ENCODE data around the gene PDE9A. TPM values are rescaled to one million over a fixed set of nuclear protein-coding genes. Genes with fewer than 3 reads are reported as not detected.

PDE9A gene
- total RNA-seq, 1 donor from 2014 or later = 27.4 TPM

DNA sequence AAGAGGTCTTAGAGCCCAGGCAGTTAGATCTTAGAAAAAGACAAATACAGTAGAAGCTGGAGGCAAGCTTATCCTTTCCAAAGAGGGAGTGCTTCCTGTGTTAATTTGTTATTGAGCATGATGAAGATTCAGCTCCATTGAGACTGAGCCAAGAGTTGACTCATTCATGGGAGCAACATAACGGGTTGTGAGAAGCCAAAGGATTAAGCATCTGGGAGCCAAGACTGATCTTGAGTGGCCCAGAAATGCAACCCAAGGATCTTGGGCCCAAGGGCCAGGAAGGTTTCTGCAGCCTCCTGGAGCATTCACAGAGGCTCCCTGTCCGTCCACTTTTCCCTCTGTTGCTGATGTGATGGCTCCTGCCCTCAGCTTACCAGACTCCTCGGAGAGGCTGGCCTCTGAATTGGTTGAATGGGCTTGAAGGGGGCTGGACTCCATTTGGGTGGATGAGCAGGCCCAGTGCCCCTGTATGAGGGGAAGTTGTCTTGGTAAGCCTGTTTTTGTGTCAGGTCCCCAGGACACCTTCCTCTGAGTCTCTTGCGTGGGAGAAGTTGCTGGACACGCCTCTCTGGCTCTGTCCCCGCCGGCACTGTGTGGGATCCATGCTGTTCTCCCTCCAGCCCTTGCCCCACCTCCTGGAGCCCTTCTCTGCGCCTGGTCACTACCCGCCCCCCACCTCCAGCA is 42.4 kb downstream of the PDE9A start:
- H3K36me3 Mint-ChIP-seq = peaks cover 26% of the 10 kb centered on the region
- no peak for DNase-seq (ENCODE audit: low spot score in 2 of 2, unreplicated experiment in 2 of 2)
- no peaks in the 10 kb centered on the region for H3K9me3 Mint-ChIP-seq
- no peak overlapping the region for H3K27ac Mint-ChIP-seq
- peaks cover 5% of the 10 kb centered on the region for H3K4me1 Mint-ChIP-seq
- TF ChIP-seq, protein P1, sequence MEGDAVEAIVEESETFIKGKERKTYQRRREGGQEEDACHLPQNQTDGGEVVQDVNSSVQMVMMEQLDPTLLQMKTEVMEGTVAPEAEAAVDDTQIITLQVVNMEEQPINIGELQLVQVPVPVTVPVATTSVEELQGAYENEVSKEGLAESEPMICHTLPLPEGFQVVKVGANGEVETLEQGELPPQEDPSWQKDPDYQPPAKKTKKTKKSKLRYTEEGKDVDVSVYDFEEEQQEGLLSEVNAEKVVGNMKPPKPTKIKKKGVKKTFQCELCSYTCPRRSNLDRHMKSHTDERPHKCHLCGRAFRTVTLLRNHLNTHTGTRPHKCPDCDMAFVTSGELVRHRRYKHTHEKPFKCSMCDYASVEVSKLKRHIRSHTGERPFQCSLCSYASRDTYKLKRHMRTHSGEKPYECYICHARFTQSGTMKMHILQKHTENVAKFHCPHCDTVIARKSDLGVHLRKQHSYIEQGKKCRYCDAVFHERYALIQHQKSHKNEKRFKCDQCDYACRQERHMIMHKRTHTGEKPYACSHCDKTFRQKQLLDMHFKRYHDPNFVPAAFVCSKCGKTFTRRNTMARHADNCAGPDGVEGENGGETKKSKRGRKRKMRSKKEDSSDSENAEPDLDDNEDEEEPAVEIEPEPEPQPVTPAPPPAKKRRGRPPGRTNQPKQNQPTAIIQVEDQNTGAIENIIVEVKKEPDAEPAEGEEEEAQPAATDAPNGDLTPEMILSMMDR (IDR thresholded peaks at IDR 0.05; ENCODE audit: unreplicated experiment) = no peak
- no peak overlapping the region for H3K4me3 Mint-ChIP-seq
- no peaks in the 10 kb centered on the region for H3K27me3 Mint-ChIP-seq (ENCODE audit: low read depth)

DNA sequence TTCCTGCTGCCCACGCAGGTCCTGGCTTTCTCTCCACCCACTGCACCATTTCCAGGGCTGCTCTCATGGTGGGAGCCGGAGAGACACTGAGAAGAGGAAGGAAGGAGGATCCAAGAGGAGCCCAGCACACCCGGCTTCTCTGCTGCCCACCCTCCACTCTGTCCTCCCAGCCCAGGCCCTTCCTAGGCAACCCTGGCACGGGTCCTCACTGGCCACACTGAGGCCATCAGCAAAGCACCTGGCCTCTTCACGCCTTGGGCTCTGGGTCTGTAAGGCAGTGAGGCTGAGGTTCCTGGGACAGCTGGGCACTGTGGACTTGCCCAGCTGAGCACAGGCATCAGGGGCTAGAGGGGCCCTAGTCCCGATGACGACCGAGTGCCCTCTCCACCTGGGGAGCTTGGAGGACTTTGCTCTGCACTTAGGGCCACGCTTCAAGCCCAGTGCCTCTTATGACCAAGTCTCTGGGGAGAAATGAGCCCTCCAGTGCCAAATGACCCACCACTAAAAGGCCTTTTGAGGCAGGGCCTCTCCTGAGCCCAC is 43.1 kb downstream of the PDE9A start:
- Mint-ChIP-seq H3K4me3 (no peak overlapping the region), H3K36me3 (peaks cover 34% of the 10 kb centered on the region), H3K4me1 (peaks cover 5% of the 10 kb centered on the region), H3K27ac (no peak overlapping the region), H3K27me3 (ENCODE audit: low read depth) (no peaks in the 10 kb centered on the region), H3K9me3 (peaks cover 5% of the 10 kb centered on the region)
- DNase-seq (ENCODE audit: low spot score in 2 of 2, unreplicated experiment in 2 of 2) = no peak
- TF ChIP-seq, protein P1 (IDR thresholded peaks at IDR 0.05; ENCODE audit: unreplicated experiment) = no peak

DNA sequence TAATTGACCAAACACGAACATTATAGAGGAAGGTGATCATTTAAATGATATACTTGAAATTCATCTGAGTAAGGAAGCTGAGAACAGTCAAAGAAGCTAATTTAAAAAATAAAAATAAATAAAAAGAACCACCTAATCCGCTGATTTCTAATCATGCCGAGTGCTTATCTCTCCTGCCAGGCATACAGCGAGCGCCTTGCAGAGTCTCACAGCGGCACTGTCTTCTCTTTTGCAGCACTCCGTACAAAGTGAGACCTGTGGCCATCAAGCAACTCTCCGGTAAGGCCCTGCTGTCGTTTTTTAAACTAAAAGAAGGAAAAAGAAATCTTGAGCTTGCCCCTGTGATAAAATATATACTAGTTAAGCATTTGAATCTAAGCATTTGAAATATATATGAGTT is 45.3 kb downstream of the PDE9A start:
- TF ChIP-seq, protein P1 (IDR thresholded peaks at IDR 0.05; ENCODE audit: unreplicated experiment) = no peak
- H3K9me3 Mint-ChIP-seq = peaks cover 14% of the 10 kb centered on the region
- H3K4me3 Mint-ChIP-seq = no peak overlapping the region
- H3K4me1 Mint-ChIP-seq = peaks cover 5% of the 10 kb centered on the region
- no peak for DNase-seq (ENCODE audit: low spot score in 2 of 2, unreplicated experiment in 2 of 2)
- H3K36me3 Mint-ChIP-seq = peaks cover 50% of the 10 kb centered on the region
- no peak overlapping the region for H3K27ac Mint-ChIP-seq
- H3K27me3 Mint-ChIP-seq (ENCODE audit: low read depth) = no peaks in the 10 kb centered on the region

DNA sequence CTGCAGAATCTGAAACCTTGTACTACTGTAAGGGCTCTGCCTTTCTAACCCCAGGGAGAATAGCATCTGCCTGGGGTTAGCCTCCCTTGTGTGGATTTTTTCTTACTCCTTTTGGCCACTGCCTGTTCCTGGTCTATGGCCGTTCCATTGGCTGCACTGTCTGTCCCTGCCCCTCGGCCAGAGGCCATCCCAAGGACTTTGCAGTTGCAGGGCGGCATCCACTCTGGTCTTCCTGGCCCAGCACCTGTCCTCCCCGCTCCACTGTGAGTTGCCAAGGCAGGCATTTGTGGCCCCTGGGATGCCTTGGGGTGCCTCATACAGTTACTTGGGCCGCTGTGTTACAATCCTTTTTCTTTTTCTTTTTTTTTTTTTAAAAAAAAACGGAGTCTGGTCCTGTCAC is 45.8 kb downstream of the PDE9A start:
- no peak for DNase-seq (ENCODE audit: low spot score in 2 of 2, unreplicated experiment in 2 of 2)
- TF ChIP-seq, protein P1 (IDR thresholded peaks at IDR 0.05; ENCODE audit: unreplicated experiment) = no peak
- H3K27me3 Mint-ChIP-seq (ENCODE audit: low read depth) = no peaks in the 10 kb centered on the region
- H3K36me3 Mint-ChIP-seq = peaks cover 50% of the 10 kb centered on the region
- H3K27ac Mint-ChIP-seq = no peak overlapping the region
- H3K9me3 Mint-ChIP-seq = peaks cover 14% of the 10 kb centered on the region
- peaks cover 5% of the 10 kb centered on the region for H3K4me1 Mint-ChIP-seq
- no peak overlapping the region for H3K4me3 Mint-ChIP-seq

DNA sequence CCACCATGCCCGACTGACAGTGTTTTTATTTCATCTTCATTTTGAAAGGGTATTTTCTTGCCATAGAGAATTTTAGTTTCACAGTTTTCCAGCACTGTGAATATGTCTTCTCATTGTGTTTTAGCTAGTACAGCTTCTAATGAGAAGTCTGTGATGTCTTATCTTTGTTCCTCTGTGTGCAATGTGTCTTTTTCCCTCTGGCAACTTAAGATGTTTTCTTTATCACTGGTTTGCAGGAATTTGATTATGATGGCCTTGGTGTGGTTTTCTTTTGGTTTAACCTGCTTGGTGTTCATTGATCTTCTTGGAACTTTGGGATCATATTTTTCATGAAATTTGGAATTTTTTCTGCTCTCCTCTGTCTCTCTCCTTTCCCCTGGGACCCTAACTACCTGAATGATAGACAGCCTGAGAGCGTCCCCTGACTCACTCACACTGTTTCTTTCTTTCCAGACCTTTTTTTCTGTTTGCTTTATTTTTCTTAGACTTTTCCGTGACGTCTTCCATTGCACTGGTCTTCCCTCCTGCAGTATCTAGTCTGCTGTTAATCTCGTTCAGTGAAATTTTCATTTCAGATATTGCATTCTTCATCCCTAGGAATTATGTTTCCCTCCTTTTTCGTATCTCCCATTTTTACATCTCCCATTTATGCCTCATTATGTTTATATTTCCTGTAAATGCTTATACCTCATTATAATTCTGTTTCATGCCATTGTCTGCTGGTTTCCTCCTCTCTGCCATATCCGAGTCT is 48.5 kb downstream of the PDE9A start:
- Mint-ChIP-seq H3K9me3 (peaks cover 14% of the 10 kb centered on the region), H3K4me3 (no peak overlapping the region), H3K27me3 (ENCODE audit: low read depth) (no peaks in the 10 kb centered on the region), H3K27ac (no peak overlapping the region), H3K4me1 (no peaks in the 10 kb centered on the region), H3K36me3 (peaks cover 40% of the 10 kb centered on the region)
- DNase-seq (ENCODE audit: low spot score in 2 of 2, unreplicated experiment in 2 of 2) = no peak
- TF ChIP-seq, protein P1 (IDR thresholded peaks at IDR 0.05; ENCODE audit: unreplicated experiment) = no peak

Measured in mesothelial cell of epicardium (in vitro differentiated cells).